ACHN (cell line): ENCODE measurements around the gene MAGIX.

Experiments
- DNase-seq: peaks from one replicate; pipeline ENCODE4 v3.0.0-alpha.2; 2015
- in situ Hi-C: cut with HindIII; loops from 2 replicates; pipeline ENCODE4 v1.10.0; 2017; ENCODE audit warnings: low sequenced_read_pairs, low pct_ligation_motif_present, low pct_unique_long_range_greater_than_20kb

Gene MAGIX

DNA sequence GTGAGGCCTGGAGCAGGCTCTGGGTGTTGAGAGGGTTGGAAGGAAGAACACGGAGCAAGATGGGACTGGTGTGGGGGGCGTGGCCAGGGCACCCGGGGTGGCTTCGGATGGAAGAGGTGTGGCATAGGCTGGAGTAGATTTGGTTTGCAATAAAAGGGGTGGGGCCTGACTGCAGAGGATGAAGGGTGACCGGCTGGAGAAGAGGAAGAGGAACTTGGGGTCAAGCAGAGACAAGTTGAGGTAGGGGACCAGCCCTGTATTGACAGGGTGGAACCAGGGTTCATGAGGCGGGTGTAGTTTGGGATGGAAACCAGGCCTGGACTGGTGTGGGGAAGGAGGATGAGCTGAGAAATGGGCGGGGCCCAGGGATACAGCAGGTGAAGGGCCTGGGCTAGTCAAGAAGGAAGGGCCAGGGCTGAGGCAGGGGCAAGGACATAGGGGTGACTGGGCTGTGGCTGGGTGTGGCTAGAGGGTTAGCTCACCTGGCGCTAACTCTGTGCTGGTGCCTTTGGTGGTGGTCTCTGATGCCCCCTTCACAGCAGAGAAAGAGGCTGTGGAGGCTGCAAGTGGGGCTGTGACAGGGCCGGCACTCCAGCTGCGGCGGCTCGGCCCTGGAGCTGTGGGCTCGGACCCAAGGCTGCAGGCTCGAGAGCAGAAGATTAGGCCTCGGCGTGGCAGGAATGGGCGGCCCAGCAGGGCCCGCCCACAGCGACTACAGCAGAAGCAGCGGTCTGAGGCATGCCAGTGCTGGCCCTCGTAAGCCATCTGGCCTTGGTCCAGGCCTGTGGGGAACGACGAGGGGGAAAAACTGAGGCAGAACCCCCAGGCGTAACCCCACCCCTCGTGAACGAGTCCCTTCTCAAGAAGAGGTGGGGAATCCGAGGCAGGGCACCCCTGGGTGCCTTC, 14.1 kb downstream of the MAGIX start:
- no peak for DNase-seq
- in situ Hi-C loops: no loop called here

DNA sequence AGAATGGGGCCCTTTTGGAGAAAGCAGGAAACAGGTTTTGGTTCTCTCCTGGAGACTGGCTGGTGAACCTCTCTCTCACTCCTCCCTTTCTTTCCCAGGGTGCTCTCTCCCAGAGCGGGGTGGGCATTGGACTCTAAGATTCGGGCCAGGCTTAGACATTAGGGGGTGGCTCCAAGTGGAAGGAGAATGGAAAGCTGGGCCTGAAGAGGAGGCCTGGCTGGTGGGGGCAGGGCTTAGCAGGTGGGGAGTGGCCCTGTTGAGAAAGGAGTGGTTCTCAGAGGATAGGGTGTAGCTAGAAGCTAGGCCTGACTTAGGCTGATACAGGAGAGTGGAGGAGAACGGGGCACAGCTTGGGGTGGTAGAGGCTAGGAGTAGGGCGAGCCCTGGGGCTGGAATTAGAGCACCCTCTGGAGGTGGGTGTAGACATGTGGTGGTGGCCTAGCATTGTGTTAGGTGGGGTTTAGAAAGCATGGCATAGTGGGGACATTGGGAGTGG, 14.8 kb downstream of the MAGIX start:
- in situ Hi-C loops: no loop called here

GRCh38 chrX:49177873-49178480, 15.4 kb downstream of the MAGIX start:
- no peak for DNase-seq
- in situ Hi-C loops: no loop called here

More for the DNA sequence above, 14.8 kb downstream of the MAGIX start:
- no peak for DNase-seq

- in situ Hi-C loops: no loop called here
- DNase-seq: no peak
Observed at GRCh38 chrX:49178537-49178936, 16.0 kb downstream of the MAGIX start.

- no peak for DNase-seq
Observed at GRCh38 chrX:49179358-49179757, 16.8 kb downstream of the MAGIX start.

DNA sequence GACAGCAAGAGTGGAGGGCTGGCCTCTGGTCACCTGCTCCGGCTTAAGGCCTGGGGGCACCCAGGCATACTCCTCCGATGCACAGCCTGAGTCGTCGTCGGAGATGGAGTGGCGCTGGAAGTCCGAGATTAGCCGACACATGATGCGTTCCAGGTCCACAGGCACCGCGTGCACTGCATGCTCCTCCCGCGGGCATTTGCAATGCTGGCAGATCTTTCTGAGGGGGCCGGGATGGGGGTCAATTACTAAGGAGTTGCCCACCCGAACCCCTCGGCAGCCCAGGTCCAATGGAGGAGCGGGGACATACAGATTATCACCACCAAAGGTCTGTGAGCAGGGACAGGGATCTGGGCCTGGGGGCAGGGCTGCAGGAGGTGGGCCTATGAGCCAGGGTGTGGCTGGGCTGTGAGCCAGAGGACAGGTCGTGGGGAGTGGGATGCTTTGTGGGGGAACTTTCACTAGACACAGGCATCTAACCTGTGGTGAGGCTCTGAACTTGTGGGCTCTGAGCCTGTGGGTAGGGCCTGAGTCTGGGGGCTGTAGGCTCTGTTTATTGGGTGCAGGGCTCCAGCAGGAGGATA, 21.2 kb downstream of the MAGIX start:
- in situ Hi-C loops: no loop called here
- DNase-seq: no peak

More at GRCh38 chrX:49179358-49179757, 16.8 kb downstream of the MAGIX start:
- in situ Hi-C loops: no loop called here

DNA sequence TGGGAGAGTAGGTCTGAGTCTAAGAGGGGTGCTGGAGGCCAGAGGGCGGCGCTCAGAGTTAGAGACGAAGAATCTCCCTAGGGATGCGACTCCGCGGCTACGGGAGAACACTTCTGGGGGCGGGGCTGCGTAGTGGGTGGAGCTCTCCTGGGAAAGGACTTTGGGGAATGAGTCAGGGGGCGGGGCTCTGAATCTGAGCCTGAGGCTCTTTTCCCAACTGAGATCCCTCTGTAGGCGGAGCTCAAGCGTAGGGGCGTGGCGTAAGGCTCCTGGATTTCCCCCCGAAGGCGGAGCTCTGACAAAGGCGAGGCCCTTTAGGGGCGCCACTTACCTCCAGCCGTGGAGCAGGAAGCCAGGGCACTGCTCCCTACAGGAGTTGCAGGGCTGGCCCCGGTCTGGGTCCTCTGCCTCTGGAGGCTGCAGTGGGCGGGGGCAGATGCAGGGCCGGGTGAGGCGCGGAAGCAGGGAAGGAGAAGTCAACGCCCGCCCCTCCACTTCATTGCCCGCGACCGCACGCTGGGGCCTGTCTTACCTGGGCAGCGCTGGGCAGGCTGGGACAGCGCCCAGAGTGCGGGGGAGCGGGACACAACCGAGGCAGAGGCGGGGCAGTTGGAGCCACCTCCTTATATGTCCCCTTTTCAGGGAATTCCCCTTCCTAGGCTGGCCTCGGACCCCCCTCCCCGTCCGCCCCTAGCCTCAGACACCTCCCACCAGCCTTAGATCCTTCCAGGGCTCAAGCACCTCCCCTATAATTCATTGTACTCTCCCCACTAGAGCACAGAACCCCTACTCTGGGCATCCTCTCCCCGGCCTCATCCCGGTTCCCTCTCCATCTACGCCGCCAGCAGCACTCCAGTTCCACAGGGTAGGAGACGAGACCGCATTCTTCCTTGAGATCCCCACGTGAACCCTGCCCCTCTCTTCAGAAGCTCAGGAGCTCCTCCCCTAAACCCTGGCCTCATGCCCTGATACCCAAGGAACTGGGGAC, 22.0 kb downstream of the MAGIX start:
- in situ Hi-C loops: no loop called here
- DNase-seq: peak; percentile 88

DNA sequence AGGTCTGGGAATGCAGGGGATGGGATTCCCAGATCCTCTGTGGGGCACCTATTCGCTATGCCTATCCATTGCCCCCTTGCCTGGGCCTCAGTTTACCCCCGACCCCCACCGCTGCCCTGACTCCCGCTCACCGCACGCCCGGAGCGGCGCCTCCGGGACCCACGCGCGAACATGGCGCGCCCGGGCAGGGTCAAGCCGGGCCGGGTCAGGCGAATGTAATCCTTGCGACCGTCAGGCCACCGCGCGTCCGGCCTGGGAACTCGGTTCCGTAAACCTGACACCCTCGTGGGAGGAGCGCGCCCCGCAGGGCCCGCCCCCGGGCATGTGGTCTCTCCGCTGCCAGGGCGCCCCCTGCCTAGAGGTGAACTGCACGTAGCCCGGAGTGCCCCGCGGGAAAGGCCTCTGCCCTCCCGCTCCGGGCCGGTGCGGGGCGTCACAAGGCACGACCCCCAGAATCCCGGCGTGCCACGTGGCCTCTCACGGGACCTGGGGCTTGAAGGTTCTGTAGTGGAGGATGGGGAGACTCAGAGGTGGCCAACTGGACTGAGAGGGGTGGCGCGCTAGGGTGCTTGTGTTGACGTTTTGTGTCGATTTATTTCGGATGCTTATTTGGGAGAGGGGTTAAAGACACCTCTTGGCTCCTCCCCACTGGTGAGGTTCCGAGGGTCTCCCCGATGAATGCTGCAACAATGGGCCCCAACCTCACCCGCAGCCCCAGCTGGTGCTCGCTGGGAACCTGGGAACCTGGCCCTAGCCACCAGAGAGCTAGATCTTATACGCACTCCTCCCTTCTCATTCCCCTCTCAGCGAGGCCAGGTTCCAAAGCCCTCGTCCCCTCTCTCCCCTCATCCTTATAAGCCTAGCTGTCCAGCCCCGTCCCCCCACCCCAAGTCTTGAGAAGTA, 23.8 kb downstream of the MAGIX start, which contains the start of gene PRICKLE3:
TSS of gene PRICKLE3 (minus strand) at position 249 of the 903 bp plus-strand sequence. CDS start at position 173, 76 bp downstream.
- in situ Hi-C loops: no loop called here
- peak; percentile 70 for DNase-seq

GRCh38 chrX:49187028-49187394, 24.5 kb downstream of the MAGIX start:
- in situ Hi-C loops: no loop called here
- DNase-seq: no peak

DNA sequence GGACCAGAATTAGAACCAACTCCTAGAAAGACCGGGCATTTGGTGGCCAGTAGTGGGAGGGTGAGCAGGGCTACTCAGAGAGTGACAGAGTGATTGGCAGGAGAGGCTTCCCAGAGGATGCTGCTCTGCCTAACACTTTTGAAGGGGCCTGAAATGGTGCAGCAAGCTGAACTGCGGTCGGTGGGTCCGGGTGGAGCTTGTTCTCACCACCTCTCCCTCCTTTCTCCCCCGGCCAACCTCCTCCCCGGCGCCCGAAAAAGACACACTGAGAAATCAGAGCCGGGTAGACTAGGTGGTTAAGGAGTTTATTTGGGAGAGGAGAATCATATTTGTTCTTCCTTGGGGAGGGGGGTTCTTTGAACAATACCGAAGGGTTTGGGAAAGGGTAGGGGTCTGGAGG, 25.0 kb downstream of the MAGIX start:
- in situ Hi-C loops: no loop called here
- DNase-seq: no peak

DNA sequence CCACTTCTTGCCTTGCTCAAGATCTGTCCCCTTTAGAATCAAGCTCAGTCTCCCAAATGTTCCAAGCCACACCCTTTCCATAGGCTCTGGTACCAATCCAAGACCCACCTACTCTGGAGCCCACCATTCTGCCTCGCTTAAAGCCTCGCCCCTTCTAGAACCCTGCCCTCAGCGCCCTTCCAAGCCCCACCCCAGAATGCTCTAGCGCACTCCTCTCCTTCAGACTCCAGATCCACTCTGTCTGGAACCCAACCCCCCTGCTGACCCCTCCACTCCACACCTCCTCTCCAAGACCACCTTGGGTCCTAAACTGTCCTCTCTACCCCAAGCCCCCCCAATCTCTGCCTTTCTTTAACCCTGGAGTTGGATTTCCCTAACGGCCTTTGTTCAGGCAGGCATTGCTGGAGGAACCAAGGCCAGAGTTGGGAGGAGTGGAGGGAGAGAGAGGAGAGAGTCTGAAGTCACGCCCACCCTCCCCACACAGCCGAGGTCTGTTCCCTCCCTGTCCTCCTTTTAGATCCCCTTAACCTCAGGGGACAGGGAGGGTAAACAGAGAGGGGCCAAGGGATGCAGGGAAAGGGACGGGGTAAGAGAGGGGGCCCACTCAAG, 26.0 kb downstream of the MAGIX start:
- DNase-seq: no peak
- in situ Hi-C loops: no loop called here

DNA sequence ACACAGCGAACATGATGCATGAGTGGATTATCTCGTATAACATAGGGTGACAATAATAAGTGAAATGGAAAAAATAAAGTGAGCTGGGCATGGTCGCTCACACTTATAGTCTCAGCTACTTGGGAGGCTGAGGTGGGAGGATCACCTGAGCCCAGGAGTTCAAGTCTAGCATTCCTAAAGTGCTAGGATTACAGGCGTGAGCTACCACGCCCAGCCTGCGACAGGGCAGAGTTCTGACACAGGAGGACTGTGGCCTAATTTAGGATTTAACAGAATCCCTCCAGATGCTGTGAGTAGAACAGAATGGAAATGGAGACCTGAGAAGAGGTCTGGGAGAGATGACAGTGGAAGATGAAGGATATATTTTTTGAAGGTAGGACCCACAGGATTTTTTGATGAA, 27.0 kb downstream of the MAGIX start:
- in situ Hi-C loops: no loop called here
- no peak for DNase-seq

DNA sequence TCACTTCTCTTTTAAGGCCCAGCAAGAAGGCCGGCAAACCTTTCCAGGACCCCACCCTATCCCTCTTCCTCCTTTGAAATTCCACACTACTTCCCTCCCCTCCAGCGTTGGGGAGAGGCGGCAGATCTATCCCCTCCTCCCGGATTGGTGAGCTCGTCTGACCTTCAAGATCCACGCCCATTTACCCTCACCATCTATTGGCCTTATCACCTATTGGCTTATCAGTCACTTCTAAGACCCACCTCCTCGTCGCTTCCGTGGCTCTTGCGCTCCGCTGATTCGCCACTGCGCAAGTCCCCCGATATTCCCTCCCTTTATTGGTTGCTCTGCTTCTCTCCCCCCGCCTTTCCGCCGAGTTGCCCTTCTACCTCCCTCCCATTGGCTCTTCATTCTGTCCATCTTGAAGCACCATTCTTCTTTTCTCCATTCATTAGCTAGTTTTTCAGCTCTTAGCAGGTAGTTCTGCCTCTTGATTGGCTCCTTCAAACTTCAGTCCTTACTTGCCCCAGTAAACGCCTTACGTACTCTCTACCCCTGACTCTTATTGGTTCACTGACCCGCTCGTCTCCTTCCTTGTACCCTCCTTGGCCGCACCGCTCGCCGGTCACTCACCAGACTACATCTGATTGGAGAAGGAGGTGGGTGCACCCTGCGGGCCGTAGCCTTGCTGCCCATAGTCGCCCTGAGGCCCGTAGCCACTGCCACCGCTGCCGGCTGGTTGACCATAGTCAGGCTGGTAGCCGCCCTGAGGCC, 28.4 kb downstream of the MAGIX start:
- in situ Hi-C loops: no loop called here
- DNase-seq: peak; percentile 94

- in situ Hi-C loops: no loop called here
- peak; percentile 6 for DNase-seq
Observed at GRCh38 chrX:49191574-49192011, 29.0 kb downstream of the MAGIX start.

GRCh38 chrX:49192722-49193328, 30.3 kb downstream of the MAGIX start:
- in situ Hi-C loops: no loop called here
- DNase-seq: peak; percentile 24

DNA sequence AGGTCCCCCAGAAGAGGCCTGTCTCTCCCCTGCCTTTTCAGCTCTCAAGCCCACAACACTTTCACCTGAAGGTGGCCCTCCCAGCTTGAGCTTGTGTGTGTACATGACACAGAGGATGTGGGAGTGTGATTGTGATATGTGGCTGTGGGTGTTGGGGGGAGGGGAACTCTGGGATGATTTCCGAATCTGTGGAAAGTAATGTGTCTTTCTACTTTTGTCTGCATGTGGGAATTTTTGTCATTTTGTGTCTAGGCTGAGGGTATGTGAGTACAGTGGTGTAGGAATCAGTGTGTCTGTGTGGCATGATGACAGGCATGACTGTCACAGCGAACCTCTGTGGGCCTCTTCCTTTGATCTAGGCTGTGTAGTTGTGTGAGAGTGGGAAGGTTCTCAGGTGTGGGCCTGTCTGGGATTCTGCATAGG, 31.0 kb downstream of the MAGIX start:
- in situ Hi-C loops: no loop called here
- DNase-seq: no peak
